H1 (cell line): ENCODE results near the gene RPS26. TPM values are rescaled to one million over a fixed set of nuclear protein-coding genes. Genes with fewer than 3 reads are reported as not detected.
"Not testable (repeated sequence)": the region's sequence is repeated elsewhere in the genome, so short reads cannot be mapped to it uniquely, and the experiment has no call there.

Experiments used
- CTCF ChIA-PET: fragments of 300-600 bp; sonication (Branson Sonifier 250); formaldehyde crosslinking; loops from one replicate; lab custom pipeline; 2021; ENCODE audit not compliant: partially characterized antibody; lab: Charles Lee
- POLR2A ChIA-PET: fragments of 300-600 bp; sonication (Branson Sonifier 250); formaldehyde crosslinking; loops from one replicate; lab custom pipeline; 2021; ENCODE audit warnings: inconsistent platforms; ENCODE audit not compliant: partially characterized antibody; lab: Charles Lee
- DNase-seq, 2 experiments: peaks; one replicate each; pipeline versions ENCODE4 v3.0.0 to v3.0.0-alpha.2; 2010 to 2022; ENCODE audit warnings: low spot score in 2 of 2, low read depth in 1 of 2, mixed read lengths in 1 of 2
- FAIRE-seq: peaks from 2 replicates; lab custom pipeline; 2011; peaks lifted over from hg19 to GRCh38; lab: Jason Lieb, UNC
- H2AFZ ChIP-seq: 2 replicates; pipeline ENCODE4 v1.8.1; 2012; ENCODE audit warnings: low read length, inconsistent platforms
- H2AK5ac ChIP-seq: 2 replicates; pipeline ENCODE4 v1.6.1; 2013; ENCODE audit warnings: low read depth, low read length
- H2BK120ac ChIP-seq: replicated peaks from 2 replicates; pipeline ENCODE3; 2013; ENCODE audit warnings: low read depth, low read length, inconsistent platforms
- H2BK12ac ChIP-seq: 2 replicates; pipeline ENCODE4 v1.6.1; 2013; ENCODE audit warnings: low read depth, low read length
- H2BK15ac ChIP-seq: 2 replicates; pipeline ENCODE4 v1.6.1; 2013; ENCODE audit warnings: low read length
- H2BK20ac ChIP-seq: 2 replicates; pipeline ENCODE4 v1.6.1; 2013; ENCODE audit warnings: low read length
- H2BK5ac ChIP-seq: 2 replicates; pipeline ENCODE4 v1.6.1; 2013; ENCODE audit warnings: low read depth, low read length
- H3K14ac ChIP-seq: 2 replicates; pipeline ENCODE4 v1.6.1; 2013; ENCODE audit warnings: inconsistent platforms; ENCODE audit not compliant: insufficient read length
- H3K18ac ChIP-seq: 2 replicates; pipeline ENCODE4 v1.6.1; 2013; ENCODE audit warnings: low read length; ENCODE audit errors: extremely low read depth
- H3K23ac ChIP-seq: 2 replicates; pipeline ENCODE4 v1.6.1; 2013; ENCODE audit warnings: inconsistent platforms; ENCODE audit not compliant: insufficient read length
- H3K23me2 ChIP-seq: 2 replicates; pipeline ENCODE4 v1.6.1; 2013; ENCODE audit warnings: low read depth, low read length
- H3K27ac ChIP-seq: 2 replicates; pipeline ENCODE4 v1.6.1; 2011; ENCODE audit warnings: low read depth, low read length, inconsistent platforms
- H3K27me3 ChIP-seq, 4 experiments: replicated peaks in 1 of 4; 1 replicate in 1 of 4; 2 replicates in 3 of 4; pipeline versions ENCODE4 v1.6.1 to v1.8.1; 2011 to 2013; ENCODE audit warnings: low read length in 3 of 4, mild to moderate bottlenecking in 3 of 4, inconsistent platforms in 2 of 4, mixed read lengths in 2 of 4, moderate library complexity in 1 of 4; ENCODE audit not compliant: control insufficient read depth in 3 of 4, insufficient read depth in 3 of 4; ENCODE audit errors: extremely low read depth in 1 of 4
- H3K36me3 ChIP-seq, 4 experiments: 2 replicates each; pipeline versions ENCODE4 v1.6.1 to v1.8.1; 2011 to 2013; ENCODE audit warnings: mild to moderate bottlenecking in 4 of 4, low read length in 3 of 4, moderate library complexity in 2 of 4, control low read depth in 1 of 4, inconsistent platforms in 1 of 4; ENCODE audit not compliant: insufficient read depth in 4 of 4, control insufficient read depth in 2 of 4
- H3K4ac ChIP-seq: replicated peaks from 2 replicates; pipeline ENCODE3; 2013; ENCODE audit warnings: low read length, low read depth, mixed read lengths, inconsistent platforms; ENCODE audit not compliant: insufficient read length
- H3K4me1 ChIP-seq, 4 experiments: replicated peaks in 1 of 4; 1 replicate in 1 of 4; 2 replicates in 3 of 4; pipeline versions ENCODE4 v1.6.1 to v1.8.1; 2011 to 2013; ENCODE audit warnings: low read length in 3 of 4, inconsistent platforms in 2 of 4, mixed read lengths in 1 of 4; ENCODE audit not compliant: insufficient read depth in 4 of 4, control insufficient read depth in 3 of 4
- H3K4me2 ChIP-seq, 2 experiments: 2 replicates each; pipeline versions ENCODE4 v1.6.1 to v1.8.1; 2011 to 2013; ENCODE audit warnings: low read depth in 2 of 2, low read length in 2 of 2, control low read depth in 1 of 2, inconsistent platforms in 1 of 2, mild to moderate bottlenecking in 1 of 2; ENCODE audit not compliant: insufficient read depth in 1 of 2
- H3K4me3 ChIP-seq, 4 experiments: fragments of 200-600, 300-600 bp in 1 of 4; sonication (generic), shearing (Covaris generic), sonication (Bioruptor Twin) in 1 of 4; 2 replicates each; pipeline versions ENCODE4 v1.5.1 to v1.8.1; 2011 to 2016; ENCODE audit warnings: low read length in 4 of 4, low read depth in 3 of 4, control low read depth in 2 of 4, inconsistent platforms in 2 of 4, mild to moderate bottlenecking in 2 of 4, mixed read lengths in 1 of 4, moderate library complexity in 1 of 4; ENCODE audit not compliant: insufficient read depth in 2 of 4; ENCODE audit errors: extremely low read depth in 1 of 4
- H3K56ac ChIP-seq: replicated peaks from 2 replicates; pipeline ENCODE3; 2013; ENCODE audit warnings: low read depth, mild to moderate bottlenecking, mixed read lengths, low read length, inconsistent platforms; ENCODE audit not compliant: insufficient read length
- H3K79me1 ChIP-seq: 2 replicates; pipeline ENCODE4 v1.6.1; 2013; ENCODE audit warnings: low read depth, low read length, control low read depth
- H3K79me2 ChIP-seq, 2 experiments: 2 replicates each; pipeline versions ENCODE4 v1.6.1 to v1.8.1; 2012 to 2013; ENCODE audit warnings: low read length in 2 of 2, mild to moderate bottlenecking in 2 of 2, inconsistent platforms in 1 of 2; ENCODE audit not compliant: insufficient read depth in 2 of 2, control insufficient read depth in 1 of 2
- H3K9ac ChIP-seq, 4 experiments: replicated peaks in 1 of 4; 1 replicate in 1 of 4; 2 replicates in 3 of 4; pipeline versions ENCODE4 v1.6.1 to v1.8.1; 2011 to 2013; ENCODE audit warnings: low read depth in 3 of 4, low read length in 3 of 4, control low read depth in 2 of 4, mild to moderate bottlenecking in 2 of 4, moderate library complexity in 2 of 4, inconsistent platforms in 1 of 4; ENCODE audit errors: extremely low read depth in 1 of 4
- H3K9me3 ChIP-seq, 2 experiments: 2 replicates each; pipeline versions ENCODE4 v1.6.1 to v1.8.1; 2012 to 2013; ENCODE audit warnings: mild to moderate bottlenecking in 2 of 2, moderate library complexity in 2 of 2, control low read depth in 1 of 2, inconsistent platforms in 1 of 2, low read depth in 1 of 2, low read length in 1 of 2, mixed read lengths in 1 of 2; ENCODE audit not compliant: insufficient read depth in 2 of 2
- H4K20me1 ChIP-seq, 2 experiments: replicated peaks in 1 of 2; 2 replicates each; pipeline versions ENCODE3 to v1.8.1; 2011 to 2013; ENCODE audit warnings: inconsistent platforms in 2 of 2, low read length in 2 of 2, mild to moderate bottlenecking in 1 of 2; ENCODE audit not compliant: insufficient read depth in 2 of 2, control insufficient read depth in 1 of 2
- H4K5ac ChIP-seq: 2 replicates; pipeline ENCODE4 v1.6.1; 2013; ENCODE audit warnings: low read length, low read depth, mixed read lengths, inconsistent platforms; ENCODE audit not compliant: insufficient read length
- H4K8ac ChIP-seq: 2 replicates; pipeline ENCODE4 v1.8.0; 2013; ENCODE audit warnings: mild to moderate bottlenecking, moderate library complexity, low read length, inconsistent platforms; ENCODE audit not compliant: insufficient read depth; ENCODE audit errors: extremely low read depth
- H4K91ac ChIP-seq: replicated peaks from 2 replicates; pipeline ENCODE3; 2013; ENCODE audit warnings: low read length, mixed read lengths, inconsistent platforms; ENCODE audit not compliant: insufficient read length
- WGBS, 2 experiments: shearing (Covaris generic) in 1 of 2; methylation state at CpG; one replicate each; pipeline versions ENCODE4 v1.1.6 to v1.1.7; 2013 to 2015; ENCODE audit warnings: low lambda C conversion rate in 2 of 2, mixed read lengths in 2 of 2, inconsistent platforms in 1 of 2, low coverage in 1 of 2, missing lambda C conversion rate in 1 of 2; ENCODE audit not compliant: insufficient replicate concordance in 2 of 2, insufficient coverage in 1 of 2, insufficient read length in 1 of 2; ENCODE audit errors: extremely low coverage in 1 of 2, missing lambda C conversion rate in 1 of 2; 5-methylcytosine and 5-hydroxymethylcytosine counted together
- polyA plus RNA-seq, 7 experiments: library from polyadenylated mRNA; depleted of rRNA in 3 of 7; stranded (reverse) in 5 of 7; unstranded in 2 of 7; fragments of >200 nt in 5 of 7; fragments of 200-250 nt in 2 of 7; gene quantifications; 1 replicate in 5 of 7; 2 replicates in 1 of 7; 4 replicates in 1 of 7; pipeline versions ENCODE4 v1.2.1 to v1.2.3, GENCODE V29; 2011 to 2013; ENCODE audit warnings: missing spikeins in 2 of 7, mixed read lengths in 2 of 7
- total RNA-seq: library from RNA; stranded (reverse); fragmentation: NEBNext Ultra II Directional; extraction: Animal tissue kit (Norgen Biotek cat#: 25700); gene quantifications from 2 replicates; pipeline ENCODE4 v1.2.1, GENCODE V29; 2021

RPS26 gene
- total and polyA plus RNA-seq, 2 of the 8 experiments (the other 6 are each of a cell fraction or from before 2014, with no cell fraction given) = 53.4 to 1,922 TPM

GRCh38 chr12:56077966-56078365 lies 36.2 kb downstream of the RPS26 start:
- H3K56ac ChIP-seq, H3K27ac ChIP-seq, FAIRE-seq, H3K4ac ChIP-seq, H2BK15ac ChIP-seq, H3K4me2 ChIP-seq, H3K36me3 ChIP-seq, H3K9me3 ChIP-seq, H2AK5ac ChIP-seq, H3K4me3 ChIP-seq, H4K20me1 ChIP-seq, H3K27me3 ChIP-seq, H3K23me2 ChIP-seq, H3K23ac ChIP-seq, H4K8ac ChIP-seq, H3K79me1 ChIP-seq, H2BK12ac ChIP-seq, H2BK120ac ChIP-seq, H4K5ac ChIP-seq, H2BK5ac ChIP-seq, DNase-seq, H2BK20ac ChIP-seq, H4K91ac ChIP-seq, H3K9ac ChIP-seq, H2AFZ ChIP-seq, H3K14ac ChIP-seq, H3K18ac ChIP-seq: not testable (repeated sequence)
- CTCF ChIA-PET = interaction anchor here (1.1 to 1.4 kb wide), 3 partner anchors 26 to 82 kb away, joined by 3 to 5 read pairs (median 4); partner anchors contain the start of gene PA2G4
- 91% methylated on average over 9 of the region's 9 CpGs; no CpG with 5 or more reads in 1 of the 2 experiments for WGBS, 2 experiments
- H3K4me1 ChIP-seq = peaks cover 3 to 17% (median 11%) of the 10 kb centered on the region in 4 experiments
- POLR2A ChIA-PET = interaction anchor here (1.2 to 6.5 kb wide), 2 partner anchors 22 to 33 kb away, joined by 3 to 73 read pairs; no protein-coding TSS in a partner anchor
- peaks cover 0 to 22% of the 10 kb centered on the region in 2 experiments; a peak in 2 of 4 replicates for H3K79me2 ChIP-seq
